ENCODE results near the gene BCAS3.

Gene BCAS3

DNA sequence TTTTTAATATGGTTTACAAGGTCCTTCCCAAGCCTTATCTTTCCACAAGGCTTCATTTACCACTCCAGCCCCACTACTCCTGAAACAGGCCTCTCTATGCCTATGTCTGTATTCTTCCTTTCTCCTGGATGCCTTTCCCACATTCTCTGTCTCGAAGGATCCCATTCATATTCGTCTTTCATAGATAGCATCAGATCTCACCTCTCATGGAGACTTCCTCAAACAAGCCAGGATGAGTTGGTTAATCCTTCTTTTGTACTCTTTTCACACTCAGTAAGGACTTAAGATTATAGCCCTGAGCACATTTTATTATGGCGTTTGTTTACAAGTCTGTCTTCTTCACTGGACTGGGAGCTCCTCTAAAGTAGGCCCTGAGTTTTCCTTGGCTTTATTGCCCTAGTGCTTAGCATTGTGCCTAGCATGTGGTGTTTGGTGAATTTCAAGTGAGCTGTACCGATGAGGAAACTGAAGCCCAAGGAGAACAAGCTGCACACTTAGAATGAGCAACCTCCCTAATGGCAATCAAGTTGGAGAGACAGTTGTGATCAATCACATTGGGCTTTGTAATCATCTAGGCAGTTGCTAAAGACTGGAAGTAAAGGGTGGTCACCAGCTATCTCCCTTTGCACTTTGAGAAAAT, 764.6 kb downstream of the BCAS3 start:
- DNase-seq, result no peak
